GM19240 (cell line): ENCODE results near the gene MAPKAPK5.
"Not testable (repeated sequence)": the region's sequence is repeated elsewhere in the genome, so short reads cannot be mapped to it uniquely, and the experiment has no call there.

ENCODE experiments used
- DNase-seq: peaks from one replicate; pipeline ENCODE4 v3.0.0; 2011; ENCODE audit warnings: low spot score; ENCODE audit not compliant: insufficient read length

Gene MAPKAPK5

GRCh38 chr12:111827907-111828306 is 14.1 kb upstream of the MAPKAPK5 start:
- DNase-seq = no peak

GRCh38 chr12:111828338-111828979 is 13.6 kb upstream of the MAPKAPK5 start:
- DNase-seq = no peak

DNA sequence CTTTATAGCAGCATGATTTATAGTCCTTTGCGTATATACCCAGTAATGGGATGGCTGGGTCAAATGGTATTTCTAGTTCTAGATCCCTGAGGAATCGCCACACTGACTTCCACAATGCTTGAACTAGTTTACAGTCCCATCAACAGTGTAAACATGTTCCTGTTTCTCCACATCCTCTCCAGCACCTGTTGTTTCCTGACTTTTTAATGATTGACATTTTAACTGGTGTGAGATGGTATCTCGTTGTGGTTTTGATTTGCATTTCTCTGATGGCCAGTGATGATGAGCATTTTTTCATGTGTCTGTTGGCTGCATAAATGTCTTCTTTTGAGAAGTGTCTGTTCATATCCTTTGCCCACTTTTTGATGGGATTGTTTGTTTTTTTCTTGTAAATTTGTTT is 12.4 kb upstream of the MAPKAPK5 start:
- DNase-seq = not testable (repeated sequence)

GRCh38 chr12:111834740-111835386 is 7.2 kb upstream of the MAPKAPK5 start:
- not testable (repeated sequence) for DNase-seq

GRCh38 chr12:111835531-111836181 is 6.4 kb upstream of the MAPKAPK5 start:
- not testable (repeated sequence) for DNase-seq

DNA sequence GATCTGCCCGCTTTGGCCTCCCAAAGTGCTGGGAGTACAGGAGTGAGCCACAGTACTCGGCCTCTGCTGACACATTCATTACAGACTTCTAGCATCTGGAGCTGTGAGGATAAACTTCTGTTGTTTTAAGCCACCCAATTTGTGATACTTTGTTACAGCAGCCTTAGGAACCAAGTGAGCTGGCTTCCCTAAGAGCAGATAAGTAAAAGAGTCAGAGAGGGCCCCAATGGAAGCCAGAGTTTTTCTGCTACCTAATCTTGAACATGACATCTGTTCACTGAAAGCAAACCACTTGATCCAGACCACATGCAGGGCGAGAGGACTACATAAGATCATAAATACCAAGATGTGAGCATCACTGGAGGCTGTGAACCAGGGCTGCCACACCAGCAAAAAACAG is 3.7 kb upstream of the MAPKAPK5 start:
- no peak for DNase-seq

DNA sequence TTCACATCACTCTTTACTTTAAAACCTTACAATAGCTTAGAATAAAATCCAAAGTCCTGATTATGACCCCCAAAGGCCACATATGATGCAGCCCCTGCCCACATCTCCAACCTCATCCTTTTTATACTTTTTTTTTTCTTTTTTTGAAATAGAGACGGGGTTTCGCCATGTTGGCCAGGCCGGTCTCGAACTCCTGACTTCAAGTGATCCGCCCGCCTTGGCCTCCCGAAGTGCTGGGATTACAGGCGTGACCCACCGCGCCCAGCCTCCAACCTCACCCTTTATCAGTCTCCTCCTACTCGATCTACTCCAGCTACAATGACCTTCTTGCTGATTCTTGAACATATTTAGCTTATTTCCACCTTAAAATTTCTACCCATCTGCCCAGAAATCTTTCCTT is 1.2 kb upstream of the MAPKAPK5 start:
- DNase-seq = no peak

DNA sequence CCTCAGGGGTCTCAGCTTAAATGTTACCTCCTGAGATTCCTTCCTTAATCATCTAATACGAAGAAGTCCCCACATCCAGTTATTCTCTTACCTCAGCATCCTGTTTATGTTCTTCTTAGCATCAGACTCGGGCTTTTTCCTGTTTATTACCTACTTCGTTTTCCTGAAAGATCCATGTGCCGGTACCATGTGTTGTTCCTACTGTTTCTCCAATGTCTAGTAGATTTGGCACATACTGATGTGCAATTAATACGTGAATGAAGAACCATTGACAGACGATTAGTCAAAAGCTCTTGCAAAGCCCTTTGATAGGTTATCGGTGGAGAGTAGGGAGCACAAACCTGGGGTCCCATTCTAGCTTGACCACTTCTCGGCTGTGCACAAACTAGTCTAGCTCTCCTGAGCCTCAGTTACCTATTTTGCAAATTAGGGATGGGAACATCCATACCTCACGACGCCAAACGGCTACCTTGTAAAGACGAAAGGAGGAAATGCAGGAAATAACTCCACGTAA is 735 bp upstream of the MAPKAPK5 start:
- peak; percentile 23 for DNase-seq

DNA sequence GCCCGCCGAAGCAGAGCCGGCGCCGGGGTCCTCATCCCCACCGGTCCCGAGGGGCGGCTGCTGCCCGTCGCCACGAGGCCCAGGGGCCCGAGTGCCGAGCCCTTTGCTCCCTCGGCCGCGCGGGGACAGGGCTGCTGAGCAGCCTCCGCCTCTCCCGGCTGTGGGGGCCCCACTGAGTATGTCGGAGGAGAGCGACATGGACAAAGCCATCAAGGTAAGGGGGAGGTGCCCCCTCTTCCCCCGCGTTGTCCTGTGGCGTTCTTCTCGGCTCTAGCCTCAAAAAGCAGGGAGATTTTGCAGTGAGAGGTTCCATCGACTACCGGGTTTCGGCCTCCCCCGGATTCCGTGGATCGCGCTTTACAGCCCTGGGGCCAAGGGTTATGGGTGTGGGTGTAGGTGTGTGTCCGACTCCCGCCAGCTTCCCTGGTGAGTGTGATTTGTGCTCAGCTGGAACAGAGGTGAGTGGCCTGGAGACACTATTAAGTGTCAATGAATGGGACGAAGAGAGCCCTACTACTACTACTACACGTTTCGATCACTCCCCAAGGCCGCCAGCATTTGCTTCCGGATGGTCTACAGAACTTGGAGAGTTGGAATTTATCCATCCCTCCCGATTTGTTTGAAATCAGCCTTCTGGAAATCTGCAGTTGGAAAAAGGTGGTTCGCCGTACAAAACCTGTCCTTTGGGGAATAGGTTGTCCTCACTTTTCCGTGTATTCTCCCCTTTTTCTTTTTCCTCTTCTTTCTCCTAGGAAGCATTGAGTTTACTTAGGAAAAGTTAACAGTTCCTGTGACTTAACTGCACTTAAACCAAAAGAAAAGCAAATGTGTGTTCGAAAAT is 748 bp downstream of the MAPKAPK5 start:
- peak; percentile 2 for DNase-seq

- no peak for DNase-seq
These were observed 4.0 kb downstream of the MAPKAPK5 start for GRCh38 chr12:111846016-111846415.

DNA sequence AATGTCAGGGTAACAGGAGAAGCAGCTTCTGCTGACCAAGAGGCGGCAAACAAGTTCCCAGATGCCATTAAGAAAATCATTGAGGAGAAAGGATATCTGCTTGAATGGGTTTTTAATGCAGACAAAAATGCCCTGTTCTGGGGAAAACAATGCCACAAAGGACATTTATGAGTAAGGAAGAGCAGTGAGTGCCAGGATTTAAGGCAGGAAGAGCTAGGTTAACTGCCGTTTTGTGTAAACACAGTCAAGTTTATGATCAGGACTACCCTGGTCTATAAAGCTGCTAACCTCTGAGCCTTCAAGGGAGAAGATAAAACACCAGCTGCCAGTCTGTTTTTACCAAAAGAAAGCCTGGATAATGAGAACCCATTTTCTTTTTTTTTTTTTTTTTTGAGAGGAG is 8.5 kb downstream of the MAPKAPK5 start:
- no peak for DNase-seq

- no peak for DNase-seq
These were observed 16.2 kb downstream of the MAPKAPK5 start for GRCh38 chr12:111858186-111858585.

DNA sequence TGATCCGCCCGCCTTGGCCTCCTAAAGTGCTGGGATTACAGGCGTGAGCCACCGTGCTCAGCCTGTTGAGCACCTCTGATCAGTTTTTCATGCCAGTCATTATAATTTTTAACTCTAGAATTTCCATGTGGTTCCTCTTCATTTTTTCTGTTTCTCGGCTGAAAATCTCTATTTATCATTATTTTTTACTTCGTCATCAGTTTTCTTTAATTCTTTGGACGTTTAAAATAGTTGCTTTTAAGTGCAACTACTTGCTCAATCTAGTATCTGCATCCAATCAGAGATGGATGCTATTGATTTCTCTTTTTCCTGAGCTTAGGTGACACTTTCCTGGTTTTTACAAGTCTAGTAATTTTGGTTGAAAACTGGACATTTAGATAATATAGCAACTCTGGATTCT is 16.8 kb downstream of the MAPKAPK5 start:
- DNase-seq = no peak

DNA sequence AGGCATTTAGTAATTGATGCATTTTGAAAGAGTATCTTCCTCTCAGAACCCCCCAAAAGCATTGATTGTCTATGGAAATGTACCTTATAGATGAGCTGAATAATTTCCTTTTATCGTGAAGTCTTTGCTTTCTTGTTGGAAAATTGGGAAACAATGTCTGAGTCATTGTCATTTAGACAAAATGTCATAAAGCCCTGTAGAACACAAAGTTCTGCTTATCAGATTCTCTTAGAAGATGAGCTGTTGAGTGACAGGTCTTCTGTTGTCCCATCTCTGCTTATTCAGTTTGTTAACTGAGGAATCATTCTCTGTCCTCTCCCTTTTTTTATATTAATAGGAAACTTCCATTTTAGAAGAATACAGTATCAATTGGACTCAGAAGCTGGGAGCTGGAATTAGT is 22.9 kb downstream of the MAPKAPK5 start:
- no peak for DNase-seq

- DNase-seq = no peak
These were observed 25.5 kb downstream of the MAPKAPK5 start for GRCh38 chr12:111867531-111867930.

DNA sequence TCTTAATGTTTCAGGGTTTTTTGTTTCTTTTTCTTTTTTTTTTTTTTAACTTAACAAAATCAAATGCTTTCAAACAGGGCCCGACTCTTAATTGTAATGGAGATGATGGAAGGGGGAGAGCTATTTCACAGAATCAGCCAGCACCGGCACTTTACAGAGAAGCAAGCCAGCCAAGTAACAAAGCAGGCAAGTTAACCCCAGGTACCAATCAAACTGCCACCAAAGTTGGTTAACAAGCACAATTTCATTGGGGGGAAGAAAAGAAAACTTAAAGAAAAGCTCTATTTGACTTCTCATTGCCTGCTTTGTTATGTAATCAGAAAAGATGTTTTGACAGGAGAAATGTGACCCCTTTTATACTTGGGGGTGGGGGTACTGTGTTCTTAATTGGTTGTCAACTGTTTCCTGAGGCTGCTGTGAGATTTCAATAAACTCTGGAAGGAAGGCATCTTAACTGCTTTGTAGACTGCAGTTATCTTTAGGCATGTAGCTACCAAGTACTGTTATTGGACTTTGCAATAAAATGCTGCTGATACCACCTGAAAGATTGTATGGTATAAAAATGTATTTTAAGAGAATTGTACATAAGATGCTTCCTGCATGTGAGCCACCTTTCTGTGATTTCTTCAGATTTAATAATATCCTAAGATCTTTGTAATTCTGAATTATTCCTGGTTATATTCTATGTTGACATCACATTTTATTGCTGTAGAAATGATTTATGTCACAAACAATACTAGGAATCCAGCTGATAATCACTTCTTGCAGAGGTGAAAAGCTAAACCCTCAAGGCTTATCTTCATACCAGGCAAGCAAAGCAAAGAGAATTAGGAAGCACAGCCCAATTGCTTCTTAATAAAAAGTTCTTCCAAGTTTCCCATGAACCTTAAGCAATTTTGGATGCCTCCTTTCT is 26.9 kb downstream of the MAPKAPK5 start:
- DNase-seq = no peak

DNA sequence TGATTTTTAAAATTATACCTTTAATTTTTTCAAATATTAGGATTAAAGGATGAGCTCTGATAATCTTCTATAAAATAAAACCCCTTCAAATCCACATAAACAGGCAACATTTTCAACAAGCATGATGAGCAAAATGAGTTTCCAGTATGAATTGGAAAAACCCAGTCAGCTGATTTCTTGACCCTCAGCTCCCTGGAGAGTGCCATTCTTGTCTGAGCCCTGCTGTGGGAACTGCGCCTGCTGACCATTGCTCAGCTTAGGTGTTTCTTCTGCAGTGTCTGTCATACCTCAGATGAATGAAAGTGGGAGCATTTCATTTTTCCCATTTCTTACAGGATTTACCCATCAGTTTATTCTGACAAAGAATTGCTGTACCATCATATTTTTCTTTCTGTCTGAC is 27.6 kb downstream of the MAPKAPK5 start:
- no peak for DNase-seq

- DNase-seq = no peak
These were observed 28.2 kb downstream of the MAPKAPK5 start for GRCh38 chr12:111870216-111870615.

DNA sequence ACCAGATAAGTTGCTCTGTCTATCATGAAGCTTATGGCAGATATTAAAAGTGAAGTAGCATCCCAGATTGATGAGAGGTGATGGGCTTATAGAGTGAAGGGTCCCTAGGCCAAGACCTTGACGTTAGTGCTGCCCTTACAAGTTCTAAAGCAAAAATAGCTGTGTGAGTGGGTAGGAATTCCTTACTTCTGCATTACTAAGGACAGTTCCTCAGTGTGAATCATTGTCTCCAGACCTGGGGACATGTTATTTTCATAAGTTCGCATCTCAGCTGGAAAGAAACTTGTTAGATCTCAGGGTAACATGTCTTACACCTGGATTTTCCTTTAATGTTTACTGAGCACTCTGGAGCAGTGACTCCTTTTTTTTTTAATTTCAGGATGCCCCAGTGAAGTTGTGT is 28.7 kb downstream of the MAPKAPK5 start:
- no peak for DNase-seq

- no peak for DNase-seq
These were observed 31.1 kb downstream of the MAPKAPK5 start for GRCh38 chr12:111873113-111873512.

DNA sequence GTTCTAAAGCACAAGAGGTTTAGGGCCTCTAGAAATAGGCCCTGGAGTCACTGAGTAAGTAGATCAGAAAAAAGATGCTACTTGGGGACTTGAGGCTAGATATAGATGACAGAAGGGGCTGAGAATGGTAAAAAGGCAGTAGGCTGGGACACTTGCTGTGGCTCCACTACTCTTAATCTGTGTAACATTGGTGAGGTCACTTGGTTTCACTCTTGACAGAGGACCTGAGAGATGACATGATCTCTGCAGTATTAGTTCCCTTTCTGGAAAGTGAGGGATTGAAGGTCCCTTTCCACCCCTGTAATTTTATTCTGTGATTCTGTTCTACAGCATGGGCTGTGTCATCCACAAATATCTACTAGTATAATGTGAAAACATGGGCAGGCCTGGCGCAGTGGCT is 39.7 kb downstream of the MAPKAPK5 start:
- DNase-seq = peak; percentile 11
